Body of pancreas (tissue), 4 donors: ENCODE measurements around the gene DOC2B.

Source experiments
- POLR2A ChIP-seq, 3 donors: fragments of 450-650 bp; IDR thresholded peaks; one replicate each; pipeline ENCODE4 v1.6.1; 2016; ENCODE audit warnings: antibody characterized with exemption in 3 of 3, mild to moderate bottlenecking in 2 of 3
- TF ChIP-seq, protein P1 (sequence below), 7 experiments: fragments of 450-650 bp in 4 of 7; fragments of 200-600 bp in 3 of 7; sonication (generic) in 3 of 7; IDR thresholded peaks; one replicate each; pipeline ENCODE4 v1.5.1; 2016 to 2019; ENCODE audit warnings: antibody characterized with exemption in 7 of 7

GRCh38 chr17:185445-186138, 4.1 kb upstream of the DOC2B start:
- TF ChIP-seq, protein P1, sequence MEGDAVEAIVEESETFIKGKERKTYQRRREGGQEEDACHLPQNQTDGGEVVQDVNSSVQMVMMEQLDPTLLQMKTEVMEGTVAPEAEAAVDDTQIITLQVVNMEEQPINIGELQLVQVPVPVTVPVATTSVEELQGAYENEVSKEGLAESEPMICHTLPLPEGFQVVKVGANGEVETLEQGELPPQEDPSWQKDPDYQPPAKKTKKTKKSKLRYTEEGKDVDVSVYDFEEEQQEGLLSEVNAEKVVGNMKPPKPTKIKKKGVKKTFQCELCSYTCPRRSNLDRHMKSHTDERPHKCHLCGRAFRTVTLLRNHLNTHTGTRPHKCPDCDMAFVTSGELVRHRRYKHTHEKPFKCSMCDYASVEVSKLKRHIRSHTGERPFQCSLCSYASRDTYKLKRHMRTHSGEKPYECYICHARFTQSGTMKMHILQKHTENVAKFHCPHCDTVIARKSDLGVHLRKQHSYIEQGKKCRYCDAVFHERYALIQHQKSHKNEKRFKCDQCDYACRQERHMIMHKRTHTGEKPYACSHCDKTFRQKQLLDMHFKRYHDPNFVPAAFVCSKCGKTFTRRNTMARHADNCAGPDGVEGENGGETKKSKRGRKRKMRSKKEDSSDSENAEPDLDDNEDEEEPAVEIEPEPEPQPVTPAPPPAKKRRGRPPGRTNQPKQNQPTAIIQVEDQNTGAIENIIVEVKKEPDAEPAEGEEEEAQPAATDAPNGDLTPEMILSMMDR (IDR thresholded peaks at IDR 0.05), result no peak
- TF ChIP-seq POLR2A (IDR thresholded peaks at IDR 0.05), result no peak
